OCI-LY1 (cell line): Measurements from ENCODE around the gene VGLL1.

ENCODE experiments used
- CTCF ChIP-seq: fragments of 200-600 bp; sonication (generic), shearing (Covaris generic); IDR thresholded peaks from 2 replicates; pipeline ENCODE4 v1.5.1; 2017; ENCODE audit warnings: mild to moderate bottlenecking, antibody characterized with exemption, low read length, moderate library complexity, mixed read lengths
- EZH2 ChIP-seq: fragments of 200-600 bp; sonication (generic), shearing (Covaris generic); IDR thresholded peaks from 2 replicates; pipeline ENCODE4 v1.8.0; 2017; ENCODE audit warnings: borderline replicate concordance, mixed run types, mild to moderate bottlenecking, antibody characterized with exemption, low read length, moderate library complexity, mixed read lengths

GRCh38 chrX:136555694-136556093 is 23.7 kb downstream of the VGLL1 start:
- TF ChIP-seq CTCF (no peak), EZH2 (no peak)
